CD8-positive, alpha-beta memory T cell (primary cell): ENCODE data around the gene SMYD4. TPM values are rescaled to one million over a fixed set of nuclear protein-coding genes. Genes with fewer than 3 reads are reported as not detected.
"Not testable (repeated sequence)": the region's sequence is repeated elsewhere in the genome, so short reads cannot be mapped to it uniquely, and the experiment has no call there.

ENCODE experiments used
- CTCF ChIA-PET: fragments of 350-600 bp; sonication (Branson Sonifier 250); formaldehyde crosslinking; loops from one replicate; lab custom pipeline; 2021; ENCODE audit warnings: antibody characterized with exemption; lab: Charles Lee
- POLR2A ChIA-PET: fragments of 350-600 bp; sonication (Branson Sonifier 250); formaldehyde crosslinking; loops from one replicate; lab custom pipeline; 2021; ENCODE audit warnings: antibody characterized with exemption; lab: Charles Lee
- DNase-seq, 5 donors: peaks; one replicate each; pipeline versions ENCODE4 v3.0.0 to v3.0.0-alpha.2; 2020 to 2022; ENCODE audit warnings: mixed read lengths in 1 of 5
- H3K27ac ChIP-seq: one replicate; pipeline ENCODE4 v1.7.0; 2013; ENCODE audit warnings: low read depth, mild to moderate bottlenecking, low read length, moderate library complexity
- H3K27me3 ChIP-seq: 2 replicates; pipeline ENCODE4 v1.7.0; 2013; ENCODE audit warnings: low read length, mild to moderate bottlenecking; ENCODE audit not compliant: insufficient read depth, poor library complexity, severe bottlenecking
- H3K36me3 ChIP-seq: 2 replicates; pipeline ENCODE4 v1.7.0; 2013; ENCODE audit warnings: mild to moderate bottlenecking, low read length, moderate library complexity; ENCODE audit not compliant: insufficient read depth
- H3K4me1 ChIP-seq: 2 replicates; pipeline ENCODE4 v1.7.0; 2013; ENCODE audit warnings: mild to moderate bottlenecking, low read length, moderate library complexity; ENCODE audit not compliant: insufficient read depth
- H3K4me3 ChIP-seq: 2 replicates; pipeline ENCODE4 v1.7.0; 2013; ENCODE audit warnings: mild to moderate bottlenecking, low read length
- H3K9me3 ChIP-seq: 2 replicates; pipeline ENCODE4 v1.7.0; 2013; ENCODE audit warnings: mild to moderate bottlenecking, low read length
- H3K27ac Mint-ChIP-seq, 8 donors: one replicate each; pipeline ENCODE4 v1.8.0; 2020 to 2021; ENCODE audit warnings: mixed read lengths in 8 of 8, mild to moderate bottlenecking in 6 of 8, inconsistent platforms in 3 of 8, moderate library complexity in 3 of 8
- H3K27me3 Mint-ChIP-seq, 2 donors: one replicate each; pipeline ENCODE4 v1.8.0; 2020 to 2021; ENCODE audit warnings: mixed read lengths in 2 of 2, mild to moderate bottlenecking in 1 of 2, moderate library complexity in 1 of 2
- H3K36me3 Mint-ChIP-seq, 3 donors: one replicate each; pipeline ENCODE4 v1.8.0; 2020 to 2021; ENCODE audit warnings: mixed read lengths in 3 of 3, inconsistent platforms in 1 of 3, mild to moderate bottlenecking in 1 of 3
- H3K4me1 Mint-ChIP-seq, 3 donors: one replicate each; pipeline ENCODE4 v1.8.0; 2020 to 2021; ENCODE audit warnings: mixed read lengths in 3 of 3, inconsistent platforms in 1 of 3, mild to moderate bottlenecking in 1 of 3
- H3K4me3 Mint-ChIP-seq, 7 donors: one replicate each; pipeline ENCODE4 v1.8.0; 2020 to 2021; ENCODE audit warnings: mixed read lengths in 7 of 7, mild to moderate bottlenecking in 6 of 7, moderate library complexity in 4 of 7, inconsistent platforms in 2 of 7
- H3K9me3 Mint-ChIP-seq, 5 donors: one replicate each; pipeline ENCODE4 v1.8.0; 2020 to 2022; ENCODE audit warnings: mixed read lengths in 5 of 5, mild to moderate bottlenecking in 3 of 5, moderate library complexity in 2 of 5, inconsistent platforms in 1 of 5
- polyA plus RNA-seq: library from polyadenylated mRNA; unstranded; fragments of 300-500 nt; fragmentation: Illumina TruSeq; gene quantifications from one replicate; pipeline ENCODE4 v1.2.3, GENCODE V29; 2021
- total RNA-seq, 2 experiments: library from RNA; stranded (reverse); gene quantifications; one replicate each; pipeline ENCODE4 v1.2.3, GENCODE V29; 2021

The SMYD4 gene
- total and polyA plus RNA-seq, 3 experiments from 2014 or later, result 16.4 to 20.1 (median 18.7) TPM

GRCh38 chr17:1807890-1808289 is 21.8 kb downstream of the SMYD4 start:
- Histone ChIP-seq H3K27me3 (no peaks in the 10 kb centered on the region), H3K27ac (no peak overlapping the region), H3K9me3 (no peaks in the 10 kb centered on the region), H3K36me3 (peaks cover 5% of the 10 kb centered on the region), H3K4me3 (no peak overlapping the region), H3K4me1 (no peaks in the 10 kb centered on the region)
- CTCF ChIA-PET, result no interaction called here
- no peak overlapping the region for H3K27ac Mint-ChIP-seq
- peaks cover 0 to 2% (median 0%) of the 10 kb centered on the region in 3 donors for H3K4me1 Mint-ChIP-seq
- H3K27me3 Mint-ChIP-seq, result no peaks in the 10 kb centered on the region
- no peak overlapping the region for H3K4me3 Mint-ChIP-seq
- POLR2A ChIA-PET, result no interaction called here
- peaks cover 0 to 62% (median 15%) of the 10 kb centered on the region in 3 donors for H3K36me3 Mint-ChIP-seq
- H3K9me3 Mint-ChIP-seq, result no peaks in the 10 kb centered on the region
- DNase-seq, result no peak

DNA sequence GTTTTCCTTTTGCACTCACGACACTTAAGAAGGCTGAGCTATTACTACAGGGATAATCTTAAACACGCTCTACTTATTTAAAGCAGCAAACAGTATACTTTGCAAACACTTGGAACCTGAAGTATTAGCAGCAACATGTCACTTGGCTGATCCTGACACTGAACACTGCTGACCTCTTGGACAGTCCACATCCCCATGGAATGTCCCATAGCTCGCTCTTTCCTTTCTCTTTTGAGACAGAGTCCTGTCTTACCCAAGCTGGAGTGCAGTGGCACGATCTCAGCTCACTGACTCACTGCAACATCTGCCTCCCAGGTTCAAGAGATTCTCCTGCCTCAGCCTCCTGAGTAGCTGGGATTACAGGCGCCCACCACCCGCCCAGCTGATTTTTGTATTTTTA is 26.4 kb downstream of the SMYD4 start:
- no peaks in the 10 kb centered on the region for H3K27me3 Mint-ChIP-seq
- H3K36me3 Mint-ChIP-seq, result peaks cover 0 to 57% (median 11%) of the 10 kb centered on the region in 3 donors
- Histone ChIP-seq H3K27ac (no peak overlapping the region), H3K9me3 (no peaks in the 10 kb centered on the region), H3K27me3 (no peaks in the 10 kb centered on the region), H3K36me3 (peaks cover 23% of the 10 kb centered on the region), H3K4me1 (no peaks in the 10 kb centered on the region), H3K4me3 (no peak overlapping the region)
- POLR2A ChIA-PET, result interaction anchor here (0.6 kb wide), 1 partner anchor 11 kb away, joined by 3 read pairs; no protein-coding TSS in a partner anchor
- CTCF ChIA-PET, result interaction anchor here (0.7 kb wide), 1 partner anchor 82 kb away, joined by 3 read pairs; no protein-coding TSS in a partner anchor
- no peak overlapping the region for H3K4me3 Mint-ChIP-seq
- DNase-seq, result no peak
- H3K4me1 Mint-ChIP-seq, result no peaks in the 10 kb centered on the region
- peak overlapping the region in 2 of 8 donors; percentile 40 to 67 for H3K27ac Mint-ChIP-seq
- no peaks in the 10 kb centered on the region for H3K9me3 Mint-ChIP-seq

GRCh38 chr17:1802429-1802828 is 27.3 kb downstream of the SMYD4 start:
- Mint-ChIP-seq H3K27me3 (no peaks in the 10 kb centered on the region), H3K9me3 (no peaks in the 10 kb centered on the region), H3K27ac (no peak overlapping the region), H3K36me3 (peaks cover 0 to 54% (median 9%) of the 10 kb centered on the region in 3 donors), H3K4me3 (no peak overlapping the region), H3K4me1 (peaks cover under 1 to 2% (median under 1%) of the 10 kb centered on the region in 3 donors)
- H3K27me3 ChIP-seq, result no peaks in the 10 kb centered on the region
- H3K4me1 ChIP-seq, result no peaks in the 10 kb centered on the region
- H3K9me3 ChIP-seq, result no peaks in the 10 kb centered on the region
- ChIA-PET POLR2A (interaction anchor here (1.1 kb wide), 1 partner anchor 11 kb away, joined by 4 read pairs; no protein-coding TSS in a partner anchor), CTCF (no interaction called here)
- H3K36me3 ChIP-seq, result peaks cover 19% of the 10 kb centered on the region
- no peak for DNase-seq
- no peak overlapping the region for H3K4me3 ChIP-seq
- H3K27ac ChIP-seq, result no peak overlapping the region

- CTCF ChIA-PET, result no interaction called here
- Mint-ChIP-seq H3K4me1 (peaks cover 4 to 8% (median 8%) of the 10 kb centered on the region in 3 donors), H3K9me3 (no peaks in the 10 kb centered on the region), H3K4me3 (no peak overlapping the region), H3K36me3 (peaks cover 0 to 56% (median 9%) of the 10 kb centered on the region in 3 donors), H3K27ac (peak overlapping the region in 1 of 8 donors; percentile 70), H3K27me3 (no peaks in the 10 kb centered on the region)
- Histone ChIP-seq H3K9me3 (no peaks in the 10 kb centered on the region), H3K27me3 (no peaks in the 10 kb centered on the region), H3K27ac (no peak overlapping the region), H3K4me1 (no peaks in the 10 kb centered on the region), H3K4me3 (no peak overlapping the region), H3K36me3 (peaks cover 19% of the 10 kb centered on the region)
- no peak for DNase-seq
- POLR2A ChIA-PET, result no interaction called here
These were observed 29.0 kb downstream of the SMYD4 start for GRCh38 chr17:1800712-1801111.

GRCh38 chr17:1800240-1800639 is 29.5 kb downstream of the SMYD4 start:
- POLR2A ChIA-PET, result no interaction called here
- Mint-ChIP-seq H3K27me3 (no peaks in the 10 kb centered on the region), H3K9me3 (no peaks in the 10 kb centered on the region), H3K4me1 (peaks cover 4 to 10% (median 9%) of the 10 kb centered on the region in 3 donors), H3K36me3 (peaks cover 0 to 55% (median 9%) of the 10 kb centered on the region in 3 donors), H3K27ac (peak overlapping the region in 1 of 8 donors; percentile 29), H3K4me3 (no peak overlapping the region)
- Histone ChIP-seq H3K27ac (no peak overlapping the region), H3K4me1 (no peaks in the 10 kb centered on the region), H3K27me3 (no peaks in the 10 kb centered on the region), H3K4me3 (no peak overlapping the region), H3K9me3 (no peaks in the 10 kb centered on the region), H3K36me3 (peaks cover 19% of the 10 kb centered on the region)
- CTCF ChIA-PET, result no interaction called here
- DNase-seq, result no peak

- H3K4me3 ChIP-seq, H3K27ac Mint-ChIP-seq, H3K9me3 Mint-ChIP-seq, DNase-seq, H3K9me3 ChIP-seq, H3K27ac ChIP-seq, H3K27me3 Mint-ChIP-seq, H3K4me1 ChIP-seq, H3K27me3 ChIP-seq, CTCF ChIA-PET, POLR2A ChIA-PET, H3K4me3 Mint-ChIP-seq: not testable (repeated sequence)
- H3K36me3 Mint-ChIP-seq, result peaks cover 0 to 49% (median 3%) of the 10 kb centered on the region in 3 donors
- H3K4me1 Mint-ChIP-seq, result peaks cover 9 to 21% (median 10%) of the 10 kb centered on the region in 3 donors
- H3K36me3 ChIP-seq, result peaks cover 19% of the 10 kb centered on the region
These were observed 31.9 kb downstream of the SMYD4 start for GRCh38 chr17:1797846-1798245.

- H3K27ac Mint-ChIP-seq, result peak overlapping the region in 4 of 8 donors; percentile 44 to 84 (median 74)
- peaks cover 18% of the 10 kb centered on the region for H3K36me3 ChIP-seq
- H3K4me3 ChIP-seq, result no peak overlapping the region
- H3K4me3 Mint-ChIP-seq, result no peak overlapping the region
- H3K27me3 Mint-ChIP-seq, result no peaks in the 10 kb centered on the region
- H3K9me3 ChIP-seq, result no peaks in the 10 kb centered on the region
- H3K4me1 Mint-ChIP-seq, result peaks cover 9 to 21% (median 10%) of the 10 kb centered on the region in 3 donors
- no peaks in the 10 kb centered on the region for H3K9me3 Mint-ChIP-seq
- H3K4me1 ChIP-seq, result no peaks in the 10 kb centered on the region
- H3K36me3 Mint-ChIP-seq, result peaks cover 0 to 51% (median 3%) of the 10 kb centered on the region in 3 donors
- no peak overlapping the region for H3K27ac ChIP-seq
- DNase-seq, result no peak
- no peaks in the 10 kb centered on the region for H3K27me3 ChIP-seq
- POLR2A ChIA-PET, result no interaction called here
- CTCF ChIA-PET, result interaction anchor here (0.8 kb wide), 1 partner anchor 77 kb away, joined by 3 read pairs; no protein-coding TSS in a partner anchor
These were observed 32.4 kb downstream of the SMYD4 start for GRCh38 chr17:1797323-1797722.

DNA sequence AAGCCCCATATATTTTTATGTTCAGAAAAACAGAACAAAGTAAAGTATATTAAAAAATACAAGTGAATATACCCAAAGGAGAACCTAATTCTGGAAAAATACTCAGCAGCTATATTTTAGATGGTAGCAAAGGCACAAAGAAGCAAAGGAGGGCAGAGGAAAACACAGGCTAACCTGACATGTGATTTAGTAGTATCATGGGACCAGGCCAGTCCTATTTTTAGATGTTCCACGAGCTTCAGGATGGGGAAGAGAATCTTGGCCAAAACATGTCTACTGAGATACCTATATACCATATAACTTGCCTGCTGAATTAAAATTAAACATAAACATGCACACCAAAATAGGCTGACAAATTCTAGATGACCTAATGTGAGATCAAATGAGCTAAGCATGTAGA is 32.9 kb downstream of the SMYD4 start:
- DNase-seq, result no peak
- no peaks in the 10 kb centered on the region for H3K27me3 ChIP-seq
- H3K27ac Mint-ChIP-seq, result peak overlapping the region in 1 of 8 donors; percentile 70
- peaks cover 9 to 21% (median 10%) of the 10 kb centered on the region in 3 donors for H3K4me1 Mint-ChIP-seq
- peaks cover 0 to 48% (median 2%) of the 10 kb centered on the region in 3 donors for H3K36me3 Mint-ChIP-seq
- CTCF ChIA-PET, result interaction anchor here (0.7 to 0.8 kb wide), 2 partner anchors 38 to 77 kb away, joined by 3 read pairs; no protein-coding TSS in a partner anchor
- H3K27ac ChIP-seq, result no peak overlapping the region
- no peak overlapping the region for H3K4me3 ChIP-seq
- no peaks in the 10 kb centered on the region for H3K27me3 Mint-ChIP-seq
- POLR2A ChIA-PET, result no interaction called here
- H3K9me3 ChIP-seq, result no peaks in the 10 kb centered on the region
- no peak overlapping the region for H3K4me3 Mint-ChIP-seq
- H3K9me3 Mint-ChIP-seq, result no peaks in the 10 kb centered on the region
- peaks cover 14% of the 10 kb centered on the region for H3K36me3 ChIP-seq
- H3K4me1 ChIP-seq, result no peaks in the 10 kb centered on the region
